HT-29 (cell line): ENCODE data around the gene RNF43. TPM values are rescaled to one million over a fixed set of nuclear protein-coding genes. Genes with fewer than 3 reads are reported as not detected.

Source experiments
- DNase-seq: peaks from one replicate; pipeline ENCODE4 v3.0.0-alpha.2; 2015; ENCODE audit warnings: low spot score
- total RNA-seq: library from RNA; depleted of rRNA; stranded (reverse); fragments of >200 nt; shearing (Covaris generic); gene quantifications from 2 replicates; pipeline ENCODE4 v1.2.3, GENCODE V29; 2014; rRNA removed

The RNF43 gene
- total RNA-seq, result 113 and 136 TPM in 2 replicates

- peak; percentile 99 for DNase-seq
Measured at GRCh38 chr17:58417300-58418092, at the start of gene RNF43. TSS of gene RNF43 (minus strand) at chr17:58417534. CDS start at chr17:58415577, 1,957 bp downstream.

GRCh38 chr17:58455491-58455890 lies 38.2 kb upstream of the RNF43 start:
- no peak for DNase-seq

- DNase-seq, result no peak
Measured at GRCh38 chr17:58452738-58453137, 35.4 kb upstream of the RNF43 start.

GRCh38 chr17:58447039-58447975 lies 30.0 kb upstream of the RNF43 start:
- peak; percentile 91 for DNase-seq

- DNase-seq, result no peak
Measured at GRCh38 chr17:58446086-58446485, 28.8 kb upstream of the RNF43 start.

- DNase-seq, result no peak
Measured at GRCh38 chr17:58436805-58437239, 19.5 kb upstream of the RNF43 start.

- no peak for DNase-seq
Measured at GRCh38 chr17:58436245-58436644, 18.9 kb upstream of the RNF43 start.

GRCh38 chr17:58432806-58433573 lies 15.7 kb upstream of the RNF43 start:
- no peak for DNase-seq

- DNase-seq, result no peak
Measured at GRCh38 chr17:58427807-58428206, 10.5 kb upstream of the RNF43 start.

GRCh38 chr17:58421711-58422110 lies 4.4 kb upstream of the RNF43 start:
- no peak for DNase-seq

- DNase-seq, result no peak
Measured at GRCh38 chr17:58420827-58421226, 3.5 kb upstream of the RNF43 start.

- no peak for DNase-seq
Measured at GRCh38 chr17:58416937-58417299, 416 bp downstream of the RNF43 start.

- no peak for DNase-seq
Measured at GRCh38 chr17:58416396-58416795, 938 bp downstream of the RNF43 start.

GRCh38 chr17:58415371-58416055 lies 1.8 kb downstream of the RNF43 start:
- DNase-seq, result peak; percentile 80

- DNase-seq, result peak; percentile 87
Measured at GRCh38 chr17:58414596-58414997, 2.7 kb downstream of the RNF43 start.

- peak; percentile 62 for DNase-seq
Measured at GRCh38 chr17:58413684-58414083, 3.6 kb downstream of the RNF43 start.

- DNase-seq, result peak; percentile 73
Measured at GRCh38 chr17:58412961-58413586, 4.3 kb downstream of the RNF43 start.

GRCh38 chr17:58412064-58412703 lies 5.2 kb downstream of the RNF43 start:
- peak; percentile 51 for DNase-seq

- DNase-seq, result peak; percentile 61
Measured at GRCh38 chr17:58411408-58411894, 5.9 kb downstream of the RNF43 start.
